Chondrocyte (in vitro differentiated cells): ENCODE data around the gene ATP5MC3. TPM values are rescaled to one million over a fixed set of nuclear protein-coding genes. Genes with fewer than 3 reads are reported as not detected.

Experiments used
- DNase-seq: peaks from one replicate; pipeline ENCODE4 v3.0.0; 2021; ENCODE audit warnings: mixed read lengths, low spot score
- H3K27ac Mint-ChIP-seq: one replicate; pipeline ENCODE4 v1.8.0; 2021; ENCODE audit warnings: mild to moderate bottlenecking, moderate library complexity, mixed read lengths; ENCODE audit not compliant: unreplicated experiment
- H3K27me3 Mint-ChIP-seq: 2 replicates; pipeline ENCODE4 v1.8.0; 2021; ENCODE audit warnings: low read depth, mixed read lengths
- H3K36me3 Mint-ChIP-seq: 2 replicates; pipeline ENCODE4 v1.8.0; 2021; ENCODE audit warnings: low read depth, mixed read lengths
- H3K4me1 Mint-ChIP-seq: 2 replicates; pipeline ENCODE4 v1.8.0; 2021; ENCODE audit warnings: low read depth, mild to moderate bottlenecking, mixed read lengths
- H3K4me3 Mint-ChIP-seq: one replicate; pipeline ENCODE4 v1.8.0; 2021; ENCODE audit warnings: mild to moderate bottlenecking, moderate library complexity, mixed read lengths; ENCODE audit not compliant: unreplicated experiment
- H3K9me3 Mint-ChIP-seq: 2 replicates; pipeline ENCODE4 v1.8.0; 2021; ENCODE audit warnings: low read depth, mixed read lengths
- CTCF ChIP-seq: fragments of 200-600 bp; sonication (generic); IDR thresholded peaks from 2 replicates; pipeline ENCODE4 v1.5.0; 2021; ENCODE audit warnings: antibody characterized with exemption, mild to moderate bottlenecking, moderate library complexity
- microRNA-seq: library from miRNA; unstranded; fragments of <30 nt; microRNA quantifications from one replicate; pipeline ENCODE4 v1.2.0, GENCODE V29; 2020; ENCODE audit warnings: borderline number of aligned reads
- total RNA-seq: library from RNA; stranded (reverse); gene quantifications from 3 replicates; pipeline ENCODE4 v1.2.1, GENCODE V29; 2021

The ATP5MC3 gene
- total RNA-seq, 1 donor from 2014 or later: 143 TPM

DNA sequence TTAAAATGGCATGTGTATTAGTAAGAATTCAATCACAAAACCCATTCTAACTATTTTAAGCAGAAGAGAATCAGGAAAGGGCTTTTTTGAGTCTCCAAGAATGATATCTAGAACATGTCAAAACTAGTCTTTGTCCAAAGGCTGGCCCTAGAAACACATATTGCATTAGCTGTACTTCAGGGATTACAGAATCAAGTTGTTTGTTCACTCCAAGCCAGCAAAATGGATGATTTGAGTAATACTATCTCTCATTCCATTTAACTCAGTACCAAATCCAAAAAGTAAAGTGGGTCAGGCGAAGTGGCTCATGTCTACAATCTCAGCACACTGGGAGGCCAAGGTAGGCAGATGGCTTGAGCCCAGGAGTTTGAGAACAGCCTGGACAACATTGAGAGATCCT is 54.8 kb downstream of the ATP5MC3 start:
- DNase-seq: no peak

More for the DNA sequence above, 54.8 kb downstream of the ATP5MC3 start:
- Mint-ChIP-seq H3K9me3 (no peaks in the 10 kb centered on the region), H3K4me3 (no peak overlapping the region), H3K36me3 (peaks cover 19% of the 10 kb centered on the region), H3K4me1 (peaks cover 10% of the 10 kb centered on the region), H3K27me3 (no peaks in the 10 kb centered on the region), H3K27ac (no peak overlapping the region)
- no peak for TF ChIP-seq CTCF

Small RNA genes within 50 kb of the gene (microRNA-seq; reads per million reads assigned to microRNA genes)
- gene MIR933: not detected

Other genes starting within 250 kb of the ATP5MC3 start
- gene CHN1, start 176.3 kb downstream of the ATP5MC3 start, total RNA-seq: 18.4 to 66.1 TPM (median 23.1 TPM) in 3 replicates
- 55.5 to 61.0 TPM (median 59.8 TPM) in 3 replicates for gene ATF2, start 13.5 kb downstream of the ATP5MC3 start, total RNA-seq